SHP77 (cell line): ENCODE data around the gene GNAT3.

Experiments
- DNase-seq, 2 experiments: peaks; one replicate each; lab custom pipeline; 2025; lab: John Stamatoyannopoulos, UW

The GNAT3 gene

DNA sequence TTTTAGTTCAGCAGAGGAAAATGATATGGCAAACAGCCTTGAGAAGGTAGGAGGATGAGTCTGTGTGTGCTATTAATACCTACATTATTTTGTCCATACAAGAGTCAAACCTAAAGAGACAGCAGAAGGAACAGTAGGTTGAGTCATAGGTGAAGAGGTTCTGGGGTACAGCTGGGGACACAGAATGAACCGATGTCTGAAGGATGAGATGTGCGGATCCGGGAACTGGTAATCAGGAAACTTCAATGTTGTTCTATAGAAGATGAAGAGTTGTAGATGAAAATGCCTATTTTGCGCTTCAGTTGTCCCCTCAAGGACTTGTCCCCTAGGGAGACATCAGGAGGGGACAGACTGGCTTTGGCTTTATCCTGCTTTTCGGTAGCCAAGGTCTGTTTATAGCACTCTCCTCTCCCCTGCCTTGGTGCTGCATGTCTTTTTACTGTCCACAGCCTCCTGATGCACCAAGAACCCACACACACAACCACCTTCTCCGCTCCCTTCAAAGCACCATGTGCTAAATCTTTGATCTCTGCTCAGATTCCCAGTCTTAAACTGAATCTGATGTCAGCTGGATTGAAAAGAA is 94.6 kb downstream of the GNAT3 start:
- DNase-seq = no peak

DNA sequence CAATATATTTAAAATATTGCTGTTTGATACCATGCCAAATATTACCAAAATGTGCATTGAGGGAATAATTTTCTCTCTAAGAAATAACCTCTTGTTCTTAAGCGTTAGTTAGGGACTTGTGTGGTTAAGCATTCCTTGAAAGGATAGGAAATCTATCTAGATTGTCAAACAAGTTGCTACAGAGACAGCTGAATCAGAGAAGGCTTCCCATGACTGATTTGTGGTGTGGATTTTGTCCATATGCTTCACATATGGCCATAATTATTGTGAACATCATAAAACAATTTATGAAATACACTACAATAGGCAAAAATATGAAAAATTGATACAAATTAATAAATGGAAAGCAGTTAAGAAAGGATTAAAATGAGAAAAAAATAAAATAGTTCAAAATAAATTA is 96.3 kb downstream of the GNAT3 start:
- DNase-seq = no peak

DNA sequence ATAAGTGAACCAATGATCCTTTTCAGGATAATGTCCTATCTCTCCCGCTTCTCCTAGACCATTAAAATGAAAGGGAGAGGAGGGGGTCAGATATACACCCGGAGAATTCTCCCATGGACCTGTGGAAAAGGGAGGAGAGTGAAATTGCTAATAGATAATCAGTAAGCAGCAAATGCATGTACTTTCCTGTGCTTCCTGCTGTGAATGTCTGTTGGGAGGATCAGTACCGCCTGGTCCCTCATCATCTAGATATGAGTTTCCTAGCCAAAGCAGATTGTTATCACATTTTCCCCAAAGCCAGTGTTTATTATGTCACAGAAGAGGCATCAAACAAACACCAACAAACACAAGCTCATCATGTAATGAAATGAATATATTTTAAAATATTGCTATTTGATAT is 96.8 kb downstream of the GNAT3 start:
- no peak for DNase-seq

DNA sequence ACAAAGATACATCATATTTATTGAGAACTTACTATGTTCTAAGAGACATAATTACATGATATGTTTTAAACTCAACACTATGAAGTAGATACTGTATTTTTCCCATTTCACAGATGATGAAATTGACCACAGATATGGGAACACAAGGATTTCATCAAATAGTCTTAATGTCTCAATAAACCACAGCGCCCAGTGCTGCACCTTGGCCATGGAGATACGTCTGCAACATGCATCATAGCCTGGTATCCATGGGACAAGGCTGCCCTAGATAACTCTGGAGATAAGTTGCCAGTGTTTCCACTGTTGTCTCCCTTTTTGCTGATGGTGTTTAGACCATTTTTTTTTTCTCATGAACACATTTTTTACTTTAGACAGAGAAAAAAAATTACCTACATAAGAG is 97.5 kb downstream of the GNAT3 start:
- no peak for DNase-seq

DNA sequence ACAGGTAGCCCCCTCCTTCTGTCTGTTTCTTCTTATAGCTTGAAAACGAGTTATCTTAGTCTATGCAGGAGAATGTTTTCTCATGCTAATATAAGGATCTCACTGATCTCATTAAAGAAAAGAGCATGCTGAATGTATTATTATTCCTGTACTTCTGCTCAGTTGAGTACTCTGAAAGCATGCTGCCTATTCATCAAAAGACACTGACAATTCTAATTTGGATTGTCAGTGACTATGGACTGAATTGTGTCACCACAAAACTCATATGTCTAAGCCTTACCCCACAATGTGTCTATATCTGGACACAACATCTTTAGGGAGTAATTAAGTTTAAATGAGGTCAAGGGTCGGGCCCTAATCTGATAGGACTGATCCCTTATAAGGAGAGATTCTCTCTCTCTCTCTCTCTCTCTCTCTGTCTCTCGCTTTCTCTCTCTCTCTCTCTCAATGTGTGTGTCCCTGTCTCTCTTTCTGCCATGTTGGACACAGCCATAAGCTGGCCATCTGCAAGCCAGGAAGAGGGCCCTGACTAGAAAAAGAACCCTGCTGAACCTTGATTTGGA is 98.4 kb downstream of the GNAT3 start:
- no peak for DNase-seq

DNA sequence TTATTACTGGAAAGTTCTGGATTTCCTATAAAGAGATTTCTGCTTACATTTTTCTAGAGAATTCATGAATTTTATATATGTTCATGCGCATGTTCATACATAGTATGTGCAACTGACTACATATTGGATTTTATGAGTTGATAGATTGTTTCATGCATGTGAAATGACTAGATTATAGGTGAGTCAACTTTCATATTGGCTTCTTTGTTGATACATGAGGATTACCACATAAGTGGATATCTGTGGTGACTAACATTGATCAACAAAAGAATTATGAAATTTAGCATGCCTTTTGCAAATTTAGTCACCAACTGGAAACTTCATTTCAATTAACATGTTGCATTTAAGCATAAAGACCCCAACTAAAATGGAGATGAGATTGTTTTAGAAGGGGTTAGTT is 99.0 kb downstream of the GNAT3 start:
- DNase-seq = no peak

DNA sequence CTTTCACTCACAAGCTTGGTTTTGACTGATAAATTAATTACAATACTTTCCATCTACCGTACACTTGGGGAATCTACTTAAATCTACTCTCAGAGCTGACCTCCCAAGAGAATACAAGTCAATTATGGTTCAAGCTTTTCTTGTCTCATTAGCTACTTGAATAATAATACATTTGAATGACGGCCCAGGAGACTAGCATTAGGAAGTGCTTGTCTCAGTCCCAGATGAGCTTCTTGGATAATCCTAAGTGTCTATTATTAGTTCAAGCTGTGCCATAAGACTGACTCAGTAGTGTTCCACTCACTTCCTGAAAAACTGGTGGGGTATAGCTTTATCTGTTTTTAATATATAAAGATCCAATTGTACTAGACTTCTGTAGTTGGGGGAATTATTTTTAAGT is 100.2 kb downstream of the GNAT3 start:
- no peak for DNase-seq

DNA sequence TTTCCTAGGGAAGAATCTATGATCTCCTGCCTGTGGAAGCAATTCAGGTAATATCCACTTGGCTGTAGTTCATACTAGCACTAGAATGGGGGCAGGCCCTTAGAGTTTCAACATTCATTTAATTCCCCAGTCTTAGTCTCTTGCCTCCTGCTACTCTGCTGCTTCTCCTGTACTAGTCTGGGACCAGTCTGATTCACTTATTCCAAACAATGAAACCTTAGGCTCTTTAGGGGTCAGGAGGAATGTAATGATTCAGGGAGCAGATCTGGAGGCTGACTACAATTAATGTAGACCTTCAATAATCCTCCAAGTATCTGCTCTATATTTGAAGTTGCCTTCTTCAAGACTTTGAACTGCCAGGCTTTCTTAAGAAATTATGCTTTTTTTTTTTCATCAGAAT is 101.8 kb downstream of the GNAT3 start:
- DNase-seq = no peak
